HepG2 (cell line): ENCODE results near the gene ATP7B. TPM values are rescaled to one million over a fixed set of nuclear protein-coding genes. Genes with fewer than 3 reads are reported as not detected.

ENCODE experiments used
- ARNT ChIP-seq: fragments of 450-650 bp; IDR thresholded peaks from 2 replicates; pipeline ENCODE4 v1.6.1; 2017
- BRCA1 ChIP-seq: sonication (generic); formaldehyde crosslinking; IDR thresholded peaks from 2 replicates; pipeline ENCODE4 v1.4.0; 2020; ENCODE audit warnings: missing genetic modification reagents
- BRD4 ChIP-seq: sonication (generic); formaldehyde crosslinking; IDR thresholded peaks from 2 replicates; pipeline ENCODE4 v1.4.0; 2020; ENCODE audit warnings: missing genetic modification reagents
- CENPT ChIP-seq: sonication (generic); formaldehyde crosslinking; IDR thresholded peaks from 2 replicates; pipeline ENCODE4 v1.8.0; 2022; ENCODE audit warnings: low read depth, mild to moderate bottlenecking, moderate library complexity, missing genetic modification reagents
- CHD4 ChIP-seq: fragments of 200-600 bp; sonication (generic); IDR thresholded peaks from 2 replicates; pipeline ENCODE4 v1.7.0; 2017; ENCODE audit warnings: mild to moderate bottlenecking, low read length, borderline replicate concordance
- GTF3A ChIP-seq: sonication (generic); formaldehyde crosslinking; conservative IDR thresholded peaks from 2 replicates; pipeline ENCODE4 v1.4.0; 2020; ENCODE audit warnings: mild to moderate bottlenecking, missing genetic modification reagents
- KLF11 ChIP-seq: IDR thresholded peaks from 2 replicates; pipeline ENCODE4 v1.6.1; 2016; ENCODE audit warnings: missing compliant biosample characterization
- NR2F6 ChIP-seq, 2 experiments: IDR thresholded peaks; 2 replicates each; pipeline ENCODE4 v1.6.1; 2016; ENCODE audit warnings: antibody characterized with exemption in 1 of 2, mild to moderate bottlenecking in 1 of 2
- NR3C1 ChIP-seq: sonication (generic); formaldehyde crosslinking; IDR thresholded peaks from 2 replicates; pipeline ENCODE4 v1.4.0; 2020; ENCODE audit warnings: missing genetic modification reagents
- SATB2 ChIP-seq: sonication (generic); formaldehyde crosslinking; IDR thresholded peaks from 2 replicates; pipeline ENCODE4 v1.5.0; 2020; ENCODE audit warnings: missing genetic modification reagents
- SMAD3 ChIP-seq: sonication (generic); formaldehyde crosslinking; IDR thresholded peaks from 2 replicates; pipeline ENCODE4 v1.4.0; 2020; ENCODE audit warnings: missing genetic modification reagents
- SNAI1 ChIP-seq: sonication (generic); formaldehyde crosslinking; IDR thresholded peaks from 2 replicates; pipeline ENCODE4 v1.5.0; 2020; ENCODE audit warnings: mild to moderate bottlenecking, missing genetic modification reagents, borderline replicate concordance
- TP53 ChIP-seq: sonication (generic); formaldehyde crosslinking; conservative IDR thresholded peaks from 2 replicates; pipeline ENCODE4 v1.4.0; 2020; ENCODE audit warnings: missing genetic modification reagents
- ZNF10 ChIP-seq: sonication (generic); formaldehyde crosslinking; IDR thresholded peaks from 2 replicates; pipeline ENCODE4 v1.4.0; 2020; ENCODE audit warnings: mild to moderate bottlenecking, low read depth, missing genetic modification reagents, borderline replicate concordance
- ZNF251 ChIP-seq: sonication (generic); formaldehyde crosslinking; IDR thresholded peaks from 2 replicates; pipeline ENCODE4 v1.9.0; 2021; ENCODE audit warnings: mild to moderate bottlenecking, missing genetic modification reagents
- ZNF326 ChIP-seq: sonication (generic); formaldehyde crosslinking; IDR thresholded peaks from 2 replicates; pipeline ENCODE4 v1.4.0; 2020; ENCODE audit warnings: missing genetic modification reagents, borderline replicate concordance
- ZNF501 ChIP-seq: sonication (generic); formaldehyde crosslinking; IDR thresholded peaks from 2 replicates; pipeline ENCODE4 v1.5.1; 2020; ENCODE audit warnings: mild to moderate bottlenecking, moderate library complexity, missing genetic modification reagents
- ZNF660 ChIP-seq: sonication (generic); formaldehyde crosslinking; IDR thresholded peaks from 2 replicates; pipeline ENCODE4 v1.5.1; 2020; ENCODE audit warnings: mild to moderate bottlenecking, low read depth, missing genetic modification reagents, borderline replicate concordance
- ZNF83 ChIP-seq: sonication (generic); formaldehyde crosslinking; IDR thresholded peaks from 2 replicates; pipeline ENCODE4 v1.4.0; 2020; ENCODE audit warnings: missing genetic modification reagents, mild to moderate bottlenecking, borderline replicate concordance
- polyA plus RNA-seq, 8 experiments: library from polyadenylated mRNA; depleted of rRNA in 3 of 8; stranded (reverse) in 7 of 8; unstranded in 1 of 8; fragments of >200 nt; fragmentation: Illumina TruSeq in 4 of 8; extraction: Trizol in 4 of 8; gene quantifications; 2 replicates each; pipeline versions ENCODE4 v1.2.1 to v1.2.3, GENCODE V29; 2011 to 2016; ENCODE audit warnings: low read depth in 4 of 8, missing spikeins in 1 of 8, mixed read lengths in 1 of 8; ENCODE audit not compliant: insufficient read depth in 1 of 8
- total RNA-seq, 5 experiments: library from RNA; depleted of rRNA; stranded (reverse); fragments of >200 nt; fragmentation: Illumina TruSeq; extraction: Trizol; gene quantifications; 2 replicates each; pipeline ENCODE4 v1.2.3, GENCODE V29; 2016; ENCODE audit warnings: low read depth in 1 of 5
- TF ChIP-seq, protein P1 (sequence below): sonication (generic); formaldehyde crosslinking; IDR thresholded peaks from 2 replicates; pipeline ENCODE4 v1.4.0; 2020; ENCODE audit warnings: missing genetic modification reagents
- TF ChIP-seq, protein P2 (sequence below): sonication (generic); formaldehyde crosslinking; IDR thresholded peaks from 2 replicates; pipeline ENCODE4 v1.4.0; 2020; ENCODE audit warnings: missing genetic modification reagents
- TF ChIP-seq, protein P3 (sequence below): sonication (generic); formaldehyde crosslinking; IDR thresholded peaks from 2 replicates; pipeline ENCODE4 v1.4.0; 2020; ENCODE audit warnings: missing genetic modification reagents, borderline replicate concordance
- TF ChIP-seq, protein P4 (sequence below): sonication (generic); formaldehyde crosslinking; conservative IDR thresholded peaks from 2 replicates; pipeline ENCODE4 v1.8.0; 2022; ENCODE audit warnings: mild to moderate bottlenecking, moderate library complexity, missing genetic modification reagents

The ATP7B gene
- total and polyA plus RNA-seq, 2 of the 13 experiments (the other 11 are each of a cell fraction or from before 2014, with no cell fraction given), result 31.8 to 57.4 TPM

DNA sequence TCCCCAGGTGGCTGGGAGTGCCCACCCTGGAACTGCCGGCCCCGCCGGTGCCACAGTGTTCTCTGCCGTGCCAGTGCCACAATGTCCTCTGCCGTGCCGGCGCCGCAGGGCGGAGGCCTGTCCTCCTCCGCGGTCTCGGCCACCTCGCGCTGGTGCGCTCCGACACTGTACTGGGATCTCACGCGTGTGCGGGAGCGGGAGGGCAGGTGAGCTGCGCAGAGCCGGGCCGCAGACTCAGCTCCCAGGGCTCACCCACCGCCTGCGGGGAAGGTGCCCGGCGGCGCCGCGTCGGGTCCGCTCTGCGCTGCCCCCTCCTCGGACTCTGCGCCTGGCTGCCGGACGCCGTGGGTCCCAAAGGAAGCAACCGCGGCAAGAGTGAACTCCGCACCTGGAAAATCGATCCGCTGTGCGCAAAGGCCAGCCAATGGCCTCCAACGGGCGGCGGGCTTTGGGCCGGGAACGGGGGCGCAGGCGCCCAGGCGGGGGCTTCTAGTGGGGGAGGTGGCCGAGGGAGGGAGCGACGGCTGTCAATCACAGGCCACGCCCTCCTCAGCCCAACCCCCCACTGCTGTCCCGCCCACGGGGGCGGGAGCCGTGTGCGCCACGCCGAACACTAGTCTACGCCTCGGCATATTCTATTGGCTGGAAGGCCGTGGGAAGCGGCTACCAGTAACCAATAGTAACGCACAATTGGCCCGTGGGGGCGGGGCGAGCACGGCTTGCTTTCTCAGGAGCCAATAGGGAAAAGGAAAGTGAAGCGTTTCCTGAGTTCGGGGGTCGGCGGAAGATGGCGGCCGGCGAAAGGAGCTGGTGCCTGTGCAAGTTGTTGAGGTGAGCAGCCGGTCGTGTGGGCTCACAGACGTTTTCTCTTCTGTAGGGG lies 622 bp upstream of the ATP7B start, which contains the start of gene ALG11 (continued):
- TF ChIP-seq, protein P1, sequence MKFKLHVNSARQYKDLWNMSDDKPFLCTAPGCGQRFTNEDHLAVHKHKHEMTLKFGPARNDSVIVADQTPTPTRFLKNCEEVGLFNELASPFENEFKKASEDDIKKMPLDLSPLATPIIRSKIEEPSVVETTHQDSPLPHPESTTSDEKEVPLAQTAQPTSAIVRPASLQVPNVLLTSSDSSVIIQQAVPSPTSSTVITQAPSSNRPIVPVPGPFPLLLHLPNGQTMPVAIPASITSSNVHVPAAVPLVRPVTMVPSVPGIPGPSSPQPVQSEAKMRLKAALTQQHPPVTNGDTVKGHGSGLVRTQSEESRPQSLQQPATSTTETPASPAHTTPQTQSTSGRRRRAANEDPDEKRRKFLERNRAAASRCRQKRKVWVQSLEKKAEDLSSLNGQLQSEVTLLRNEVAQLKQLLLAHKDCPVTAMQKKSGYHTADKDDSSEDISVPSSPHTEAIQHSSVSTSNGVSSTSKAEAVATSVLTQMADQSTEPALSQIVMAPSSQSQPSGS (CRISPR knock-in tag), result no peak; the same call in 1 of the 2 replicates
- TF ChIP-seq ZNF326 (CRISPR knock-in tag), result no peak
- no peak for TF ChIP-seq ZNF10
- TF ChIP-seq, protein P2, sequence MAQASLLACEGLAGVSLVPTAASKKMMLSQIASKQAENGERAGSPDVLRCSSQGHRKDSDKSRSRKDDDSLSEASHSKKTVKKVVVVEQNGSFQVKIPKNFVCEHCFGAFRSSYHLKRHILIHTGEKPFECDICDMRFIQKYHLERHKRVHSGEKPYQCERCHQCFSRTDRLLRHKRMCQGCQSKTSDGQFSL, result peak; percentile 21; the same call in 1 of the 2 replicates
- TF ChIP-seq CHD4, result 0 out of 2 replicates have a peak, but pooled peaks have one; percentile 56
- TF ChIP-seq ZNF660 (CRISPR knock-in tag), result no peak
- no peak for TF ChIP-seq ARNT
- TF ChIP-seq TP53 (CRISPR knock-in tag), result no peak
- peak; percentile 81; the same call in 1 of the 2 replicates for TF ChIP-seq CENPT (CRISPR knock-in tag)
- TF ChIP-seq BRD4 (CRISPR knock-in tag), result peak; percentile 92
- TF ChIP-seq ZNF501, result peak; percentile 89
- peak; percentile 56; the same call in 1 of the 2 replicates for TF ChIP-seq SMAD3 (CRISPR knock-in tag)
- 0 out of 2 replicates have a peak, but pooled peaks have one; percentile 73 for TF ChIP-seq ZNF251 (CRISPR knock-in tag)
- TF ChIP-seq, protein P3, sequence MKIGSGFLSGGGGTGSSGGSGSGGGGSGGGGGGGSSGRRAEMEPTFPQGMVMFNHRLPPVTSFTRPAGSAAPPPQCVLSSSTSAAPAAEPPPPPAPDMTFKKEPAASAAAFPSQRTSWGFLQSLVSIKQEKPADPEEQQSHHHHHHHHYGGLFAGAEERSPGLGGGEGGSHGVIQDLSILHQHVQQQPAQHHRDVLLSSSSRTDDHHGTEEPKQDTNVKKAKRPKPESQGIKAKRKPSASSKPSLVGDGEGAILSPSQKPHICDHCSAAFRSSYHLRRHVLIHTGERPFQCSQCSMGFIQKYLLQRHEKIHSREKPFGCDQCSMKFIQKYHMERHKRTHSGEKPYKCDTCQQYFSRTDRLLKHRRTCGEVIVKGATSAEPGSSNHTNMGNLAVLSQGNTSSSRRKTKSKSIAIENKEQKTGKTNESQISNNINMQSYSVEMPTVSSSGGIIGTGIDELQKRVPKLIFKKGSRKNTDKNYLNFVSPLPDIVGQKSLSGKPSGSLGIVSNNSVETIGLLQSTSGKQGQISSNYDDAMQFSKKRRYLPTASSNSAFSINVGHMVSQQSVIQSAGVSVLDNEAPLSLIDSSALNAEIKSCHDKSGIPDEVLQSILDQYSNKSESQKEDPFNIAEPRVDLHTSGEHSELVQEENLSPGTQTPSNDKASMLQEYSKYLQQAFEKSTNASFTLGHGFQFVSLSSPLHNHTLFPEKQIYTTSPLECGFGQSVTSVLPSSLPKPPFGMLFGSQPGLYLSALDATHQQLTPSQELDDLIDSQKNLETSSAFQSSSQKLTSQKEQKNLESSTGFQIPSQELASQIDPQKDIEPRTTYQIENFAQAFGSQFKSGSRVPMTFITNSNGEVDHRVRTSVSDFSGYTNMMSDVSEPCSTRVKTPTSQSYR (CRISPR knock-in tag), result peak; percentile 97
- peak; percentile 64; the same call in 1 of the 2 replicates for TF ChIP-seq ZNF83
- TF ChIP-seq NR2F6 (IDR thresholded peaks at IDR 0.05), result 0 out of 2 replicates have a peak, but pooled peaks have one; percentile 10
- TF ChIP-seq NR2F6 (CRISPR knock-in tag; IDR thresholded peaks at IDR 0.05), result peak; percentile 66; the same call in 1 of the 2 replicates
- TF ChIP-seq SATB2 (CRISPR knock-in tag), result no peak
- no peak; the same call in 1 of the 2 replicates for TF ChIP-seq SNAI1 (CRISPR knock-in tag)
- TF ChIP-seq GTF3A (CRISPR knock-in tag), result no peak; the same call in none of the 2 replicates
- 0 out of 2 replicates have a peak, but pooled peaks have one; percentile 68 for TF ChIP-seq BRCA1 (CRISPR knock-in tag)
- no peak for TF ChIP-seq NR3C1 (CRISPR knock-in tag)
- TF ChIP-seq KLF11 (CRISPR knock-in tag), result no peak
- TF ChIP-seq, protein P4, sequence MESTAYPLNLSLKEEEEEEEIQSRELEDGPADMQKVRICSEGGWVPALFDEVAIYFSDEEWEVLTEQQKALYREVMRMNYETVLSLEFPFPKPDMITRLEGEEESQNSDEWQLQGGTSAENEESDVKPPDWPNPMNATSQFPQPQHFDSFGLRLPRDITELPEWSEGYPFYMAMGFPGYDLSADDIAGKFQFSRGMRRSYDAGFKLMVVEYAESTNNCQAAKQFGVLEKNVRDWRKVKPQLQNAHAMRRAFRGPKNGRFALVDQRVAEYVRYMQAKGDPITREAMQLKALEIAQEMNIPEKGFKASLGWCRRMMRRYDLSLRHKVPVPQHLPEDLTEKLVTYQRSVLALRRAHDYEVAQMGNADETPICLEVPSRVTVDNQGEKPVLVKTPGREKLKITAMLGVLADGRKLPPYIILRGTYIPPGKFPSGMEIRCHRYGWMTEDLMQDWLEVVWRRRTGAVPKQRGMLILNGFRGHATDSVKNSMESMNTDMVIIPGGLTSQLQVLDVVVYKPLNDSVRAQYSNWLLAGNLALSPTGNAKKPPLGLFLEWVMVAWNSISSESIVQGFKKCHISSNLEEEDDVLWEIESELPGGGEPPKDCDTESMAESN, result peak; percentile 96
